GM12878 (cell line): Measurements from ENCODE around the gene MN1. TPM values are rescaled to one million over a fixed set of nuclear protein-coding genes. Genes with fewer than 3 reads are reported as not detected.

Experiments
- ATAC-seq: fragments of 200-7000 bp; cut with Tn5 transposase; 3 replicates; pipeline ENCODE4 v1.9.1; 2020; ENCODE audit warnings: mild to moderate bottlenecking, moderate library complexity
- BruUV-seq: library from RNA; stranded (reverse); fragments of 400-500 nt; replicated peaks from 2 replicates; lab custom pipeline; 2021; lab: Mats Ljungman, UMichigan
- CTCF ChIA-PET: fragments of 300-600 bp; sonication (Branson Sonifier 250); formaldehyde crosslinking; extraction: SDS; loops from one replicate; lab custom pipeline; 2021; ENCODE audit warnings: inconsistent platforms; lab: Yijun Ruan, JAX
- POLR2A ChIA-PET: fragments of 350-600 bp; formaldehyde crosslinking; extraction: SDS; loops from one replicate; lab custom pipeline; 2021; ENCODE audit warnings: inconsistent platforms; lab: Charles Lee
- RAD21 ChIA-PET: fragments of 300-600 bp; sonication (Branson Sonifier 250); formaldehyde crosslinking; loops from one replicate; lab custom pipeline; 2023; ENCODE audit warnings: antibody characterized with exemption; ENCODE audit not compliant: unreplicated experiment; lab: Charles Lee
- SMC1A ChIA-PET: fragments of 300-600 bp; sonication (Branson Sonifier 250); formaldehyde crosslinking; loops from one replicate; lab custom pipeline; 2023; ENCODE audit not compliant: unreplicated experiment, uncharacterized antibody; lab: Charles Lee
- DNase-seq: peaks from one replicate; pipeline ENCODE4 v3.0.0-alpha.2; 2011; ENCODE audit warnings: low read depth, low spot score
- FAIRE-seq: peaks from 3 replicates; lab custom pipeline; 2011; peaks lifted over from hg19 to GRCh38; lab: Jason Lieb, UNC
- H2AFZ ChIP-seq: 2 replicates; pipeline ENCODE4 v1.6.0; 2011; ENCODE audit warnings: low read depth, low read length, control low read depth; ENCODE audit not compliant: control insufficient read depth
- H3K27ac ChIP-seq: 2 replicates; pipeline ENCODE4 v1.5.1; 2011; ENCODE audit warnings: control low read depth; ENCODE audit not compliant: control insufficient read depth, insufficient read depth
- H3K27me3 ChIP-seq, 2 experiments: replicated peaks in 1 of 2; 2 replicates each; pipeline versions ENCODE4 v1.6.0 to v1.6.1; 2011; ENCODE audit warnings: low read length in 1 of 2; ENCODE audit not compliant: control insufficient read depth in 2 of 2, insufficient read depth in 2 of 2
- H3K36me3 ChIP-seq, 2 experiments: 2 replicates each; pipeline ENCODE4 v1.5.1; 2011; ENCODE audit warnings: low read length in 1 of 2; ENCODE audit not compliant: control insufficient read depth in 2 of 2, insufficient read depth in 2 of 2
- H3K4me1 ChIP-seq: 2 replicates; pipeline ENCODE4 v1.6.1; 2011; ENCODE audit warnings: mild to moderate bottlenecking, low read length, moderate library complexity, mixed read lengths; ENCODE audit not compliant: control insufficient read depth, insufficient read depth
- H3K4me2 ChIP-seq: 2 replicates; pipeline ENCODE4 v1.6.0; 2011; ENCODE audit warnings: control low read depth; ENCODE audit not compliant: control insufficient read depth, insufficient read depth
- H3K4me3 ChIP-seq: fragments of 200-600 bp; sonication (generic); 2 replicates; pipeline ENCODE4 v1.5.1; 2016
- H3K79me2 ChIP-seq: 2 replicates; pipeline ENCODE4 v1.6.0; 2011; ENCODE audit warnings: low read length; ENCODE audit not compliant: control insufficient read depth, insufficient read depth
- H3K9ac ChIP-seq: 2 replicates; pipeline ENCODE4 v1.8.0; 2011; ENCODE audit warnings: low read length, control low read depth, mixed read lengths; ENCODE audit not compliant: control insufficient read depth, insufficient read depth
- H3K9me3 ChIP-seq: replicated peaks from 3 replicates; pipeline ENCODE4 v1.5.1; 2011; ENCODE audit warnings: mild to moderate bottlenecking, low read length; ENCODE audit not compliant: control insufficient read depth, insufficient read depth
- H4K20me1 ChIP-seq: 2 replicates; pipeline ENCODE4 v1.6.0; 2011; ENCODE audit not compliant: control insufficient read depth, insufficient read depth
- BCL3 ChIP-seq: IDR thresholded peaks from 2 replicates; pipeline ENCODE4 v1.6.1; 2011; ENCODE audit warnings: borderline replicate concordance, low read depth, mild to moderate bottlenecking, moderate library complexity, low read length; ENCODE audit not compliant: insufficient read depth, poor library complexity, severe bottlenecking
- BMI1 ChIP-seq: fragments of 450-650 bp; IDR thresholded peaks from 2 replicates; pipeline ENCODE4 v1.6.1; 2016; ENCODE audit warnings: mild to moderate bottlenecking, moderate library complexity, borderline replicate concordance
- CBX3 ChIP-seq: fragments of 200-600 bp; sonication (generic); IDR thresholded peaks from 2 replicates; pipeline ENCODE4 v1.6.1; 2016; ENCODE audit warnings: low read depth, borderline replicate concordance
- CHD2 ChIP-seq: IDR thresholded peaks from 2 replicates; pipeline ENCODE4 v1.6.1; 2011; ENCODE audit warnings: low read depth, low read length, improper control_type of control experiment, borderline replicate concordance
- CHD4 ChIP-seq: fragments of 200-600 bp; sonication (generic); IDR thresholded peaks from 2 replicates; pipeline ENCODE4 v1.6.1; 2016; ENCODE audit warnings: mild to moderate bottlenecking
- CREB1 ChIP-seq: IDR thresholded peaks from 2 replicates; pipeline ENCODE4 v1.6.1; 2012; ENCODE audit warnings: low read depth, mild to moderate bottlenecking, inconsistent platforms
- CREM ChIP-seq: IDR thresholded peaks from 2 replicates; pipeline ENCODE4 v1.6.1; 2014; ENCODE audit warnings: antibody characterized with exemption, low read depth
- FOXK2 ChIP-seq: fragments of 450-650 bp; IDR thresholded peaks from 2 replicates; pipeline ENCODE4 v1.6.1; 2017; ENCODE audit warnings: mild to moderate bottlenecking, moderate library complexity
- HDAC6 ChIP-seq: fragments of 200-600 bp; sonication (generic); IDR thresholded peaks from one replicate; pipeline ENCODE4 v1.8.0; 2017; ENCODE audit warnings: antibody characterized with exemption; ENCODE audit not compliant: unreplicated experiment
- MTA2 ChIP-seq: fragments of 450-650 bp; IDR thresholded peaks from 2 replicates; pipeline ENCODE4 v1.6.1; 2016; ENCODE audit warnings: low read depth, mild to moderate bottlenecking, moderate library complexity
- POLR2AphosphoS2 ChIP-seq: IDR thresholded peaks from 2 replicates; pipeline ENCODE4 v1.6.1; 2011; ENCODE audit warnings: low read depth, mild to moderate bottlenecking, low read length, improper control_type of control experiment, moderate library complexity
- ZNF622 ChIP-seq: fragments of 450-650 bp; IDR thresholded peaks from 2 replicates; pipeline ENCODE4 v1.6.1; 2017; ENCODE audit warnings: mild to moderate bottlenecking, inconsistent platforms
- WGBS: methylation state at CpG from one replicate; pipeline ENCODE4 v1.1.6; 2016; ENCODE audit warnings: low lambda C conversion rate; ENCODE audit not compliant: insufficient replicate concordance, insufficient coverage; ENCODE audit errors: missing lambda C conversion rate; 5-methylcytosine and 5-hydroxymethylcytosine counted together
- in situ Hi-C: fragments of 300-500 bp; cut with MboI; formaldehyde crosslinking; loops from 9 replicates; pipeline ENCODE4 v1.14.3; 2018; ENCODE audit warnings: mixed read lengths
- intact Hi-C: fragments of 100-400 bp; cut with micrococcal nuclease; formaldehyde crosslinking; loops from one replicate; pipeline ENCODE4 v1.14.2; 2022; ENCODE audit not compliant: unreplicated experiment
- polyA plus RNA-seq, 11 experiments: library from polyadenylated mRNA; depleted of rRNA in 4 of 11; unstranded in 6 of 11; stranded (reverse) in 5 of 11; fragments of >200 nt; fragmentation: Nextera tagmentation in 4 of 11; fragmentation: Illumina TruSeq in 1 of 11; extraction: Ambion mirVana in 4 of 11; extraction: Trizol in 1 of 11; gene quantifications; 1 replicate in 1 of 11; 2 replicates in 10 of 11; pipeline versions ENCODE4 v1.2.1 to v1.2.3, GENCODE V29; 2011 to 2016; ENCODE audit warnings: inconsistent platforms in 2 of 11, missing spikeins in 2 of 11, low read depth in 1 of 11
- total RNA-seq, 4 experiments: library from RNA; depleted of rRNA in 3 of 4; stranded (reverse); fragments of >200 nt in 3 of 4; fragmentation: Illumina TruSeq in 1 of 4; extraction: Trizol in 1 of 4; gene quantifications; 2 replicates each; pipeline versions ENCODE4 v1.2.1 to v1.2.3, GENCODE V29; 2013 to 2021
- TF ChIP-seq, protein P1 (sequence below): fragments of 150-350 bp; IDR thresholded peaks from 2 replicates; pipeline ENCODE4 v1.6.1; 2016; ENCODE audit warnings: low read depth, low read length
- TF ChIP-seq, protein P2 (sequence below): fragments of 450-650 bp; IDR thresholded peaks from 2 replicates; pipeline ENCODE4 v1.6.1; 2016; ENCODE audit warnings: mild to moderate bottlenecking
- TF ChIP-seq, protein P3 (sequence below), 3 experiments: IDR thresholded peaks in 2 of 3; conservative IDR thresholded peaks in 1 of 3; 2 replicates each; pipeline ENCODE4 v1.5.1; 2011; ENCODE audit warnings: low read depth in 3 of 3, low read length in 3 of 3, mild to moderate bottlenecking in 3 of 3, control low read depth in 2 of 3, moderate library complexity in 2 of 3, inconsistent platforms in 1 of 3, mixed read lengths in 1 of 3; ENCODE audit not compliant: control insufficient read depth in 2 of 3, insufficient read depth in 1 of 3; ENCODE audit errors: extremely low read depth in 1 of 3

Gene MN1
- total and polyA plus RNA-seq, 10 of the 15 experiments (the other 5 are each of a cell fraction or from before 2014, with no cell fraction given), result under 0.01 to 0.24 (median 0.03) TPM; not detected in 3

- TF ChIP-seq, protein P1, sequence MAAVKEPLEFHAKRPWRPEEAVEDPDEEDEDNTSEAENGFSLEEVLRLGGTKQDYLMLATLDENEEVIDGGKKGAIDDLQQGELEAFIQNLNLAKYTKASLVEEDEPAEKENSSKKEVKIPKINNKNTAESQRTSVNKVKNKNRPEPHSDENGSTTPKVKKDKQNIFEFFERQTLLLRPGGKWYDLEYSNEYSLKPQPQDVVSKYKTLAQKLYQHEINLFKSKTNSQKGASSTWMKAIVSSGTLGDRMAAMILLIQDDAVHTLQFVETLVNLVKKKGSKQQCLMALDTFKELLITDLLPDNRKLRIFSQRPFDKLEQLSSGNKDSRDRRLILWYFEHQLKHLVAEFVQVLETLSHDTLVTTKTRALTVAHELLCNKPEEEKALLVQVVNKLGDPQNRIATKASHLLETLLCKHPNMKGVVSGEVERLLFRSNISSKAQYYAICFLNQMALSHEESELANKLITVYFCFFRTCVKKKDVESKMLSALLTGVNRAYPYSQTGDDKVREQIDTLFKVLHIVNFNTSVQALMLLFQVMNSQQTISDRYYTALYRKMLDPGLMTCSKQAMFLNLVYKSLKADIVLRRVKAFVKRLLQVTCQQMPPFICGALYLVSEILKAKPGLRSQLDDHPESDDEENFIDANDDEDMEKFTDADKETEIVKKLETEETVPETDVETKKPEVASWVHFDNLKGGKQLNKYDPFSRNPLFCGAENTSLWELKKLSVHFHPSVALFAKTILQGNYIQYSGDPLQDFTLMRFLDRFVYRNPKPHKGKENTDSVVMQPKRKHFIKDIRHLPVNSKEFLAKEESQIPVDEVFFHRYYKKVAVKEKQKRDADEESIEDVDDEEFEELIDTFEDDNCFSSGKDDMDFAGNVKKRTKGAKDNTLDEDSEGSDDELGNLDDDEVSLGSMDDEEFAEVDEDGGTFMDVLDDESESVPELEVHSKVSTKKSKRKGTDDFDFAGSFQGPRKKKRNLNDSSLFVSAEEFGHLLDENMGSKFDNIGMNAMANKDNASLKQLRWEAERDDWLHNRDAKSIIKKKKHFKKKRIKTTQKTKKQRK, result no peak
- TF ChIP-seq CREM (no peak), CBX3 (no peak), FOXK2 (no peak), HDAC6 (no peak), CHD2 (no peak), BCL3 (no peak), BMI1 (no peak)
Observed at GRCh38 chr22:27752771-27753170, 48.8 kb downstream of the MN1 start (continued).

DNA sequence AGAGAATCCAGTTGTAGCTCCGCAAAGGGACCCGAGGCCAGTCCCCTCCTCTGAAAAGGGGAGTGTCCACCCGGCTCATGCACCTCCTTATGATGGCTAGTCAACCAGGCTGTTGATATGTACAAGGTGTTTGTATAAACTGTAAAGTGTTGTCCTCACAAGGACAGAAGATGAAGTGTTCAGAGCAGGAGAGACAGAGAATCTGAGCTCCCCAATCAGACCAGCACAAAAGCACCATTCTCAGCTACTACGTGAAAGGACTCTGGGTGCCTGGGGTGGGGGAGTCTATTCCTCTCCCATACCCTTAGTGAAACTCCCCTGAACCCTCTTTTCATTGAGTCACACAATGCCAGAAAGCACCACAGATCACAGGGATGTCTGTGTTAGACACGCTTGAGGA is 49.4 kb downstream of the MN1 start:
- Histone ChIP-seq H3K36me3 (no peaks in the 10 kb centered on the region), H3K79me2 (no peaks in the 10 kb centered on the region), H3K4me1 (no peaks in the 10 kb centered on the region), H2AFZ (no peak overlapping the region), H4K20me1 (no peaks in the 10 kb centered on the region), H3K9ac (no peak overlapping the region), H3K27me3 (peaks cover 0 to 1% of the 10 kb centered on the region in 2 experiments; a peak in 2 of 4 replicates), H3K9me3 (no peaks in the 10 kb centered on the region), H3K4me3 (no peak overlapping the region), H3K4me2 (no peak overlapping the region), H3K27ac (no peak overlapping the region)
- TF ChIP-seq FOXK2 (no peak), HDAC6 (no peak), ZNF622 (no peak), CREB1 (no peak), MTA2 (no peak), CHD4 (no peak), POLR2AphosphoS2 (no peak)
- TF ChIP-seq, protein P2, sequence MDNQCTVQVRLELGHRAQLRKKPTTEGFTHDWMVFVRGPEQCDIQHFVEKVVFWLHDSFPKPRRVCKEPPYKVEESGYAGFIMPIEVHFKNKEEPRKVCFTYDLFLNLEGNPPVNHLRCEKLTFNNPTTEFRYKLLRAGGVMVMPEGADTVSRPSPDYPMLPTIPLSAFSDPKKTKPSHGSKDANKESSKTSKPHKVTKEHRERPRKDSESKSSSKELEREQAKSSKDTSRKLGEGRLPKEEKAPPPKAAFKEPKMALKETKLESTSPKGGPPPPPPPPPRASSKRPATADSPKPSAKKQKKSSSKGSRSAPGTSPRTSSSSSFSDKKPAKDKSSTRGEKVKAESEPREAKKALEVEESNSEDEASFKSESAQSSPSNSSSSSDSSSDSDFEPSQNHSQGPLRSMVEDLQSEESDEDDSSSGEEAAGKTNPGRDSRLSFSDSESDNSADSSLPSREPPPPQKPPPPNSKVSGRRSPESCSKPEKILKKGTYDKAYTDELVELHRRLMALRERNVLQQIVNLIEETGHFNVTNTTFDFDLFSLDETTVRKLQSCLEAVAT, result no peak
- TF ChIP-seq, protein P3, sequence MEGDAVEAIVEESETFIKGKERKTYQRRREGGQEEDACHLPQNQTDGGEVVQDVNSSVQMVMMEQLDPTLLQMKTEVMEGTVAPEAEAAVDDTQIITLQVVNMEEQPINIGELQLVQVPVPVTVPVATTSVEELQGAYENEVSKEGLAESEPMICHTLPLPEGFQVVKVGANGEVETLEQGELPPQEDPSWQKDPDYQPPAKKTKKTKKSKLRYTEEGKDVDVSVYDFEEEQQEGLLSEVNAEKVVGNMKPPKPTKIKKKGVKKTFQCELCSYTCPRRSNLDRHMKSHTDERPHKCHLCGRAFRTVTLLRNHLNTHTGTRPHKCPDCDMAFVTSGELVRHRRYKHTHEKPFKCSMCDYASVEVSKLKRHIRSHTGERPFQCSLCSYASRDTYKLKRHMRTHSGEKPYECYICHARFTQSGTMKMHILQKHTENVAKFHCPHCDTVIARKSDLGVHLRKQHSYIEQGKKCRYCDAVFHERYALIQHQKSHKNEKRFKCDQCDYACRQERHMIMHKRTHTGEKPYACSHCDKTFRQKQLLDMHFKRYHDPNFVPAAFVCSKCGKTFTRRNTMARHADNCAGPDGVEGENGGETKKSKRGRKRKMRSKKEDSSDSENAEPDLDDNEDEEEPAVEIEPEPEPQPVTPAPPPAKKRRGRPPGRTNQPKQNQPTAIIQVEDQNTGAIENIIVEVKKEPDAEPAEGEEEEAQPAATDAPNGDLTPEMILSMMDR (IDR thresholded peaks at IDR 0.05 in 2 of 3, conservative IDR thresholded peaks at IDR 0.05 in 1 of 3; ENCODE audit: control insufficient read depth in 2 of 3, extremely low read depth in 1 of 3, insufficient read depth in 1 of 3, low read depth in 3 of 3, low read length in 3 of 3), result no peak
- intact Hi-C loops, result no loop called here
- RAD21 ChIA-PET, result no interaction called here
- DNase-seq (no peak), FAIRE-seq (no peak), ATAC-seq (no peak)
- CTCF ChIA-PET, result no interaction called here
- POLR2A ChIA-PET, result no interaction called here
- in situ Hi-C loops, result no loop called here
- BruUV-seq, result no TSS peak
- SMC1A ChIA-PET, result no interaction called here
- 26% methylated on average over 5 of the region's 5 CpGs for WGBS
